Keratinocyte (primary cell): ENCODE data around the gene SWT1.

Source experiments
- EZH2 ChIP-seq: IDR thresholded peaks from one replicate; pipeline ENCODE4 v1.6.1; 2012; ENCODE audit warnings: inconsistent platforms, mild to moderate bottlenecking, low read length, moderate library complexity
- TF ChIP-seq, protein P1 (sequence below), 3 experiments: IDR thresholded peaks in 1 of 3; conservative IDR thresholded peaks in 1 of 3; optimal IDR thresholded peaks in 1 of 3; 2 replicates in 2 of 3; 3 replicates in 1 of 3; pipeline versions ENCODE3 to v1.5.1; 2011; ENCODE audit warnings: low read length in 3 of 3, mild to moderate bottlenecking in 3 of 3, moderate library complexity in 2 of 3, control low read depth in 1 of 3, inconsistent platforms in 1 of 3; ENCODE audit not compliant: insufficient read depth in 2 of 3; ENCODE audit errors: extremely low read depth in 1 of 3

GRCh38 chr1:185166106-185166505, 9.1 kb downstream of the SWT1 start:
- TF ChIP-seq, protein P1, sequence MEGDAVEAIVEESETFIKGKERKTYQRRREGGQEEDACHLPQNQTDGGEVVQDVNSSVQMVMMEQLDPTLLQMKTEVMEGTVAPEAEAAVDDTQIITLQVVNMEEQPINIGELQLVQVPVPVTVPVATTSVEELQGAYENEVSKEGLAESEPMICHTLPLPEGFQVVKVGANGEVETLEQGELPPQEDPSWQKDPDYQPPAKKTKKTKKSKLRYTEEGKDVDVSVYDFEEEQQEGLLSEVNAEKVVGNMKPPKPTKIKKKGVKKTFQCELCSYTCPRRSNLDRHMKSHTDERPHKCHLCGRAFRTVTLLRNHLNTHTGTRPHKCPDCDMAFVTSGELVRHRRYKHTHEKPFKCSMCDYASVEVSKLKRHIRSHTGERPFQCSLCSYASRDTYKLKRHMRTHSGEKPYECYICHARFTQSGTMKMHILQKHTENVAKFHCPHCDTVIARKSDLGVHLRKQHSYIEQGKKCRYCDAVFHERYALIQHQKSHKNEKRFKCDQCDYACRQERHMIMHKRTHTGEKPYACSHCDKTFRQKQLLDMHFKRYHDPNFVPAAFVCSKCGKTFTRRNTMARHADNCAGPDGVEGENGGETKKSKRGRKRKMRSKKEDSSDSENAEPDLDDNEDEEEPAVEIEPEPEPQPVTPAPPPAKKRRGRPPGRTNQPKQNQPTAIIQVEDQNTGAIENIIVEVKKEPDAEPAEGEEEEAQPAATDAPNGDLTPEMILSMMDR (optimal IDR thresholded peaks at IDR 0.05 in 1 of 3, IDR thresholded peaks at IDR 0.05 in 1 of 3, conservative IDR thresholded peaks at IDR 0.05 in 1 of 3; ENCODE audit: extremely low read depth in 1 of 3, insufficient read depth in 2 of 3, low read length in 3 of 3), result no peak
- no peak for TF ChIP-seq EZH2
